Activated CD4-positive, alpha-beta T cell treated with anti-CD3 and anti-CD28 coated beads, Interleukin-2, amount 50 U/mL, for 1 hour (primary cell): ENCODE results near the gene WIZ.
A peak's percentile ranks its signal among the peaks of the same experiment; 100 is the strongest.
"Not testable (repeated sequence)": the region's sequence is repeated elsewhere in the genome, so short reads cannot be mapped to it uniquely, and the experiment has no call there.

Experiments used
- DNase-seq: peaks from one replicate; pipeline ENCODE4 v3.0.0-alpha.2; 2020

WIZ gene

GRCh38 chr19:15401397-15401710 lies 48.4 kb downstream of the WIZ start:
- no peak for DNase-seq

GRCh38 chr19:15400521-15401396 lies 49.0 kb downstream of the WIZ start:
- no peak for DNase-seq

- DNase-seq, result no peak
Measured at GRCh38 chr19:15399635-15400034, 50.1 kb downstream of the WIZ start.

GRCh38 chr19:15399234-15399515 lies 50.6 kb downstream of the WIZ start:
- DNase-seq, result no peak

GRCh38 chr19:15398501-15399233 lies 51.1 kb downstream of the WIZ start:
- no peak for DNase-seq

- no peak for DNase-seq
Measured at GRCh38 chr19:15397782-15398181, 52.0 kb downstream of the WIZ start.

GRCh38 chr19:15397236-15397635 lies 52.5 kb downstream of the WIZ start:
- DNase-seq, result no peak

- DNase-seq, result no peak
Measured at GRCh38 chr19:15396436-15396835, 53.3 kb downstream of the WIZ start.

GRCh38 chr19:15395251-15395650 lies 54.5 kb downstream of the WIZ start:
- not testable (repeated sequence) for DNase-seq

GRCh38 chr19:15394426-15394825 lies 55.3 kb downstream of the WIZ start:
- DNase-seq, result no peak

- no peak for DNase-seq
Measured at GRCh38 chr19:15393963-15394362, 55.8 kb downstream of the WIZ start.

GRCh38 chr19:15390814-15391213 lies 58.9 kb downstream of the WIZ start:
- no peak for DNase-seq

GRCh38 chr19:15381864-15382263 lies 67.9 kb downstream of the WIZ start:
- no peak for DNase-seq

- DNase-seq, result no peak
Measured at GRCh38 chr19:15381429-15381828, 68.3 kb downstream of the WIZ start.

GRCh38 chr19:15379999-15380647 lies 69.6 kb downstream of the WIZ start:
- DNase-seq, result no peak

GRCh38 chr19:15379083-15379998 lies 70.4 kb downstream of the WIZ start, which contains the start of gene AKAP8:
Gene AKAP8, minus strand, starts transcription at chr19:15379787. Its CDS starts 56 bp downstream, at chr19:15379731.
- peak; percentile 97 for DNase-seq

- DNase-seq, result peak; percentile 39
Measured at GRCh38 chr19:15378534-15379082, 71.1 kb downstream of the WIZ start.

GRCh38 chr19:15374796-15375440 lies 74.8 kb downstream of the WIZ start:
- no peak for DNase-seq

GRCh38 chr19:15374105-15374651 lies 75.6 kb downstream of the WIZ start:
- no peak for DNase-seq

- no peak for DNase-seq
Measured at GRCh38 chr19:15373644-15374043, 76.1 kb downstream of the WIZ start.

- no peak for DNase-seq
Measured at GRCh38 chr19:15372891-15373301, 76.9 kb downstream of the WIZ start.

GRCh38 chr19:15372470-15372869 lies 77.3 kb downstream of the WIZ start:
- no peak for DNase-seq
